Measurements from ENCODE around the gene TPP1.

The TPP1 gene

DNA sequence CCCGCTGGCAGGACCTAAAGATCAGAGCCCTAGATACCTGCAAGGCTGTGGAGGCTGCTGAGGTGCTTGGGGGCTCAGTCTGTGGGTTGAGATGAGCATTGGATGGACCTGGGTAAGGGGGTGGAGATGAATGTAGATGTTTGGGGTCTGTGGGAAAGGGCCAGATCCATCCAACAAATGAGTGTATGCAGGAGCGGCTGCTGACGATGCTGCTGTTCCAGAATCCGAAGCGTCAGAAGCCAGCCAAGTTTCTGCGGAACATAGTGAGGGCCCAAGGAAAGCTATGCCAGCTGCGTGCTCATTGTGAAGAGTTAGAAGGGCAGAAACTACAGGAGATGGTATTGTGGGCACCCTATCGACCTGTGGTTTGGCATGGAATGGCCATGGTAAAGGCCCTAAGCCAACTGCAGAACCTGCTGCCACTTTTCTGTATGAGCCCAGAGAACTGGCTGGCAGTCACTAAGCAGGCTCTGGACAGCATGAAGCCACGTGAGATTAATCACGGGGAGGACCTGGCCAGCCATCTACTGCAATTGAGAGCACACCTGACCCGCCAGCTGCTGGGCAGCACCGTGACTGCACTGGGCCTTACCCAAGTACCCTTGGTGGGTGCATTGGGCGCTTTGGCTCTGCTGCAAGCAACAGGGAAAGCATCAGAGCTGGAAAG lies 52.4 kb downstream of the TPP1 start:
- DNase-seq (ENCODE audit: extremely low read depth in 1 of 2, low read depth in 1 of 2): no peak

DNA sequence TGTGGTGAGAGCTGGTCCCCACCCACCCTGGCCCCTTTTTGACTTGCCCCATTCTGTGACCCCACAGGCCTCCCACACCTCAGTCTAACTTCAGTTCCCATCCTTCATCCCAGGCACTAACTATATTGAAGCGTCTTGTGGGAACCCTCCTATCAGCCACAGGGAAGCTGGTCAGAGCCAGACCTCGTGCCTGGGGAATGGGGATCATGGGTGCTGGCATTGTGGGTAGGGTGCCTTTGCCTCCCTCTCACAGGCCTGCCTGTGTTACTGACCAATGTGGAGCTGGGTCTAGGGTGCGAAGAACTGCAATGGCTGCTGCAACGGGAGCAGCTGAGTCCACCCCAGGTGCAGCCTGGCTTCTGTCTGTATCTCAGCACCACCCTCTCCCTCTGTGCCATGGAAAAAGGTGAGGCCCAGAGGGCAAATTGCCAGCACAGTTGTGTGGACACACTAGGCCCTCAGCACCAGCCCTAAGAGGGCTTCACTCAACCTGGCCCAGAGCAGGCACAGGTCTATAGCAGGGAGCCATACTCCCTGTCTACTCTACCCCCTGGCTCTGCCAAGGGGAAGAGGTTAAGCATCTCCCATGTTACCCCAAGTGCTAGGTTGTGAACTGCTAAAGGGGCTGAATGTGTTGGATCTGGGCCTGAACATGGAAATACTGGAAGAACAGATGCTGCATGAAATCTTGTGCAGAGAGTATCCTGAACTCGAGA lies 53.1 kb downstream of the TPP1 start:
- no peak for DNase-seq (ENCODE audit: extremely low read depth in 1 of 2, low read depth in 1 of 2)

GRCh38 chr11:6565325-6565724 lies 53.9 kb downstream of the TPP1 start:
- DNase-seq (ENCODE audit: extremely low read depth in 1 of 2, low read depth in 1 of 2): no peak

GRCh38 chr11:6563667-6564066 lies 55.6 kb downstream of the TPP1 start:
- no peak for DNase-seq (ENCODE audit: extremely low read depth in 1 of 2, low read depth in 1 of 2)

DNA sequence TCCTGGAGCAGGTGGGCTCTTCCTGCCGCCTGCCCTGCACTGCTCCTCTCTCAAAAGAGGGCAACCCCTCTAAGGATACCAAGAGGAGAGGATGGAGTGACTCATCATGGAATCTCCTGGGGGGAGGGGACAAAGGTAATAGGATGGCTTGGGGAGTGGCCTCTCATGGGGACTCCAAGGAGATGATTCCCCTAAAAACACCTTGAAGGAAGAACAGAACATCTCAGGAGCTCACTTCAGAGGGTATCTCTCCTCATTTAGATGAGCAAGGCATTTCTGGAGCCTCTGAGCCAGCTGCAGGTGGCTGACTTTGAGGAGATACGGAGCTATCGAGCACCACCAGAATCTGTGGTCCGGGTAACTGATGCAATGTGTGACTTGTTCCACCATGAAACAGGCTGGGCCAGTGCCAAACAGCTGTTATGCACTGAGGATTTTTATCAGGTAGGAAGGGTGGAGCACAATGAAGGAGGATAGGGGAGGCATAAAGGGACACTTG lies 56.1 kb downstream of the TPP1 start:
- no peak for DNase-seq (ENCODE audit: extremely low read depth in 1 of 2, low read depth in 1 of 2)
